ENCODE data around the gene F2RL2.

Gene F2RL2, protein sequence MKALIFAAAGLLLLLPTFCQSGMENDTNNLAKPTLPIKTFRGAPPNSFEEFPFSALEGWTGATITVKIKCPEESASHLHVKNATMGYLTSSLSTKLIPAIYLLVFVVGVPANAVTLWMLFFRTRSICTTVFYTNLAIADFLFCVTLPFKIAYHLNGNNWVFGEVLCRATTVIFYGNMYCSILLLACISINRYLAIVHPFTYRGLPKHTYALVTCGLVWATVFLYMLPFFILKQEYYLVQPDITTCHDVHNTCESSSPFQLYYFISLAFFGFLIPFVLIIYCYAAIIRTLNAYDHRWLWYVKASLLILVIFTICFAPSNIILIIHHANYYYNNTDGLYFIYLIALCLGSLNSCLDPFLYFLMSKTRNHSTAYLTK

DNA sequence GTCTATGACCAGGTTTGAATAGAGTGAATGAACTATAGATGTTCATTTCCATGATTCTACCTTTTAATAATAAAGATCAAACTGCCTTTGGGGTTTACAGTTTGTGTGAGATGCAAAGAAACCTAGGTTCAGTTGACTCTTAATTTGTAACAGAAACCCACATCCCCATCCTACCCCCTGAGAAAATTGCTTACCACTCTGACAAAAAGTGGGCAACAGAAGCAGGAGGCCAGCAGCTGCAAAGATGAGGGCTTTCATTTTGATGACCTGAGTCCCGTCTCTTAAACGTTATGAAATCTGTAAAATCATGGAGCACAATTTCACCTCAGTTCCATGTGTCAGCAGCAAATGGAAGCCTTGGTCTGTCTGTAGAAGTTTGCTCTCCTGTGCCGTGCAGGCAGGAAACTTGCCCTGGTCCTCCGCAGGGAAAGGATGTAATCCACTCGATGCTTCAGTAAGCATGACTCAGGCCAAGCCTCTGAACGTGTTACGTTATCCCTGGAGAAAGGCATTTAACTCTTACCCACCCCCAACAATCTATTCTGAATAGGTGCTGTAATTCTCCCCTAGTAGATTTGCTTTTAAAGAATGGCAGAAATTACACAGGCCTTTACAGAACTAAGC, at the start of gene F2RL2:
F2RL2 (minus strand) TSS at position 431 of the 624 bp plus-strand sequence; CDS start at position 258, 173 bp downstream.
- in situ Hi-C loops (cut with HindIII; ENCODE audit: low sequenced_read_pairs) = no loop called here

DNA sequence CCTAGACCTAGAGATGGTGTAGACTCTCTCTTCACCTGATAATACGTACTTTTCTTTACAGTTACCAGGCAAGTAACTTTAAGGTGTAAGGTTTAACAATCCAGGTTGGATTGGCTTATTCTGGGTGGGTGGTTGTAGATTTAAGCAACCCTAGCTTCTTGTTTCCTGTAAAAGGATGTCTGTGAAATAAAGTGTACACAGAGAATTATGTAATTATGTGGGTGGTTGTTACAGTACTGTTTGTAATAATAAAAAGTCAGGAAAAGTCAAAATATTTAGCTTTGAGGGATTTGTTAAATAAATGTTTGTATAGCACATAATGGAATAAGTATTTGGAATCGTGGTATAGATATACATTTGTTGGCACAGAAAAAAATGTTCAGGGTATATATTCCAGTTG, 49.0 kb upstream of the F2RL2 start:
- in situ Hi-C loops (cut with HindIII; ENCODE audit: low sequenced_read_pairs) = no loop called here

DNA sequence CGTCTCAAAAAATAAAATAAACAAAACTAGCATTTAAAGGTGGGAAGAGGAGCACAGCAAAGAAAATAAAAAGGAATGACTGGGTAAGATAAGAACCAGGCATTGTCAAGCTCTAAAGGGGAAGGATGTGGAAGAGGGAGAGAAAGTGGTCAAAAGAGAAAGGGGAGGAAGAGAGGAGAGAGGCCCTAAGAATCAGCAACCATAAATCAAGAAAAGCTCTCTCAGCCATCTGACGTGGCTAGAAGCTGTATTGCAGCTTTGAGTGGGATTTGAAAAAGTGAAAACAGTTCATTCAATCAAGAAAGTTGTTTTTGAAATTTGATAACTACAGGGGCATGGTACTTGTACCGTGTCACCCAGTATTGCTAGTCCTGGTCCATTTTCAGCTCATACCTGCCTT, 47.3 kb upstream of the F2RL2 start:
- in situ Hi-C loops (cut with HindIII; ENCODE audit: low sequenced_read_pairs) = no loop called here

DNA sequence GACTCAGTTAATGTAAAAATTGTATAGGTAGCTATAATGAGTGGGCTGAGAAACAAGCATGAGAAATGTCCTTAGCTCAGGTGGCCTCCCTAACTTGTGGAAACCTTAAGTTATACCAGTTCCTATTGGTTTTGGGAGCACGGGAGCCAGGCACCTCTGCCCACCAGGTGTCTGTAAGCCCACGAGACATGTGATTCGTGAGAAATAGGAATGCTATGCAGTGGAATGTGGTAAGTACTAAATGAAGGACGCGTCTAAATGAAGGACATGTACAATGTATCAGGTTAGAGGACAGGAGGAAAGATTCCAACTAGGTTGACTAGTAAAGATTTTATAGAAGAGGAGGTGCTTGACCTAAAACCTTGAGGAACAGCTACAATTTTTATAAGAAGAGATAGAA, 46.0 kb upstream of the F2RL2 start:
- in situ Hi-C loops (cut with HindIII; ENCODE audit: low sequenced_read_pairs) = no loop called here

DNA sequence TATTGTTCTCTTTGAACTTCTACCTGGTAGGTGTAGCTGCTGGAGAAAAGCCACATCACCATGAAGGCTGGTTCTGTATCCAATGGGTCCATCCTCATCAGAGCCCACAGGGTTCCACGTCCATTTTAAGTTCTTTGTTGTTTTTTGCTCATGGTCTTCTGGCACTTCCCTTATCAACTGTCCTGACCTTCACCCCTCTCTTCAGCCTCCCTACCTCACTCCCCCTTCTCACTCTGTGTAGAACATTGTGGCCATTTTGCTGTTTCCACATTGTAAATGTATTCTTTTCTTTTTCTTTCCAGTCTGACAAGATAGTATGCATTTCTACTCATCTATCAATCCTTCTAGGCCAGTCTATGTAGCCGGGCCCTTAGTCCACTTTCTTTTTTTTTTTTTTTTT, 44.3 kb upstream of the F2RL2 start:
- in situ Hi-C loops (cut with HindIII; ENCODE audit: low sequenced_read_pairs) = no loop called here

DNA sequence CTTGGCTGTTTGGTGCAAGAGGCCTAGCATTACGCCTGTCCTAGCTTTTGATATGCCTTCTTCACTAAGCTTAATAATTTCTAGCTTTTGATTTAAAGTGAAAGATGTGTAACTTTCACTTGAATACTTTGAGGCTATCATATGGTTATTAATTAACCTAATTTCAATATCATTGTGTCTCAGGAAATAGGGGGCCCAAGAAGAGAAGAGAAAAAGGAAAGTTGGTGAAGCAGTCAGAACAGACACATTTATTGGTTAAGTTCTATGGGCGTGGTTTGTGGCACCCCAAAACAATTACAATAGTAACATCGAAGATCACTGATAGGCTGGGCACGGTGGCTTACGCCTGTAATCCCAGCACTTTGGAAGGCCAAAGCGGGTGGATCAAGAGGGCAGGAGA, 40.9 kb upstream of the F2RL2 start:
- in situ Hi-C loops (cut with HindIII; ENCODE audit: low sequenced_read_pairs) = no loop called here

DNA sequence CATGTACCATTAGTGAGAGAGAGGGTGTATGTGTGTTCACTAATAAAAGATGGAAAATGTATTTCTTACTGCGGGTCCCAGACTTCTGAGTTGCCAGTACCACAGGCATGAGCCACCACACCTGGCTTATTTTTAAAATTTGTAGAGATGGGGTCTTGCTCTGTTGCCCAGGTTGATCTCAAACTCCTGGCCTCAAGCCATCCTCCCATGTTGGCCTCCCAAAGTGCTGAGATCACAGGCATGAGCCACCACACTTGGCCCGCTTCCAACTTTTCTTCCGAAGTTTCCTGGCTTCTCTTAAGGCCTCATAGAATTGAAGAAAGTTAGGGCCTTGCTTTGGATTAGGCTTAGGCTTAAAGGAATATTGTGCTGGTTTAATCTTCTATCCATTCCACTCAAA, 40.4 kb upstream of the F2RL2 start:
- in situ Hi-C loops (cut with HindIII; ENCODE audit: low sequenced_read_pairs) = no loop called here

DNA sequence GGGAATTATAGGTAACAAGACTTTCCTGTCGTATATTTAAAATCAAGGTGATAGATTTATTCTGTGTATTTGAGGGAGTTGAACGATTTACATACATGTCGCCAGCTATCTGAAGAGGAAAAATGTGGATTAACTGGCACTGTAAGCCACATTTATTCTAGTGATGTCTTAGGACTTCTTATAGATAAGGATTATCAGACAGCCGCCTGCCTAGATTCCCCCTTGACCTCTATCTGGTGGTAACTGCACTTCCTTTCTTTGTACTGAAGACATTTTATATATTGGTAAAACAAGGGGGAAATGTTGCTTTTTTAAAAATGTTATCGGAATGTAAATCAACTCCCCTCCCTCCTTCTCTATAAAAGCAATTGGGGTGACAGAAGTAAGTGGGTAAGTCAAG, 39.3 kb upstream of the F2RL2 start:
- in situ Hi-C loops (cut with HindIII; ENCODE audit: low sequenced_read_pairs) = no loop called here

DNA sequence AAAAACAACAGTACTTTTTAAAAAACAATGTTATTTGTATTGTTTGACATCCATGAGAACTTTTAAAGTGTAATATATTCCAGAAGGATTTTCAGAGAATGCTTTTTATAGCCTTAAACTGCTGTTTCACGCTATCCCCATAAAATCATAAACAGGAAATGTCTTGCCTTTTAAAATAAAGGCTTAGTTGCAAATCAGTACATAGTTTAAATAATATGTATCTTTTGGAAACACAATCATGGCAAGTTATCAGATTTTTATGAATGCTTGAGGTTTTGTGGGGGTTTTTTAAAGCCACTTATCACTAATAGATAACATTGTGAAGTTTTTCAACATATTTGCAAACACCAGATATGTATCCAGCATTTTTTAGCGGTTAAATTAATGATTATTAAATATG, 37.2 kb upstream of the F2RL2 start:
- in situ Hi-C loops (cut with HindIII; ENCODE audit: low sequenced_read_pairs) = no loop called here

DNA sequence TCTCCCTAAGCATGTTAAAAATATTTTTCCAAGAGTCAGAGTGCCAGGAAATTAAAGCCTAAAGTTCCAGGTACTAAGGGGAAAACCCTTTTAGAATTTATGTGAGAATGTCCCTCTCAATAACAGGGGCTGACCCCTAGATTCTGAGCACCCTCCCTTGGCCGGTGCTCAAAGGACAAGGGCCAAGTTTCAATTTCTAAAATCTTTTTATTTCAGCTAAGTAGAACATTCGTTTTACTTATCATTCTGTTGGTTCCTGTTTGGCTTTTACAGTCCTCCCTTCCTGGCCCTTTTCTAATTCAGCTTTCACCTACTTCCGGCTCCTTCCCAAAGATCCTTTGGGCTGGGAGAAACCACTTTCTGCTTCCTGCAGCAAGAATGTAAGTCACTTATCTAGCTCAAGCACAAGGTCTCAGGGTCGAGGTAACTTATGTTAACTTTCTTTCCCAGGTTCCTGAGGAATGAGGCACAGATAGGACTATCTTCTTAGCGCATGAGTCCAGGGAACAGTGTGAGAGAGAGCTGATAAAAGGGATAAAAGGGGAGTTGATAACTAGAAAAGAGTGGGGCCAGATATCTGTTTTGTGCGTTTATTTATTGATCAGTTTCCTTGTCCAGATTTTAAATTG, 34.6 kb upstream of the F2RL2 start:
- in situ Hi-C loops (cut with HindIII; ENCODE audit: low sequenced_read_pairs) = no loop called here

DNA sequence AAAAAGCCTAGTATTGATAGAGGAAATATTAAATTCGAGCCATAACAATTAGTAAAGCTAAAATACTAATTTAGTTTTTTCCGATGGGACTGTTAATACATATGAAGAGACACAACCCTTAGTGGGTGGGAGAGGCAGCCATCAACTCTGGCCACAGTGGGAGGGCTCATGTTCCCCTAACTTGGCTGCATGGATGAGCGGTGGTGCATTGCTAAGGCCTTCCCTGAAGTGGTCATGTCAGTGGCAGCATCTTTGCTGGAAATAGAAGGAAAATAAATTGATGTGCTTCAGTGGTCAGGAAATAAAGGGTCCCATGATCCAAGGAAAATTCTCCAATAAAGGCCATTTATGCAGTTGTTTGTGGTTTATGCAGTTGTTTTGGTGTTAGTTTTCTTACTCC, 33.9 kb upstream of the F2RL2 start:
- in situ Hi-C loops (cut with HindIII; ENCODE audit: low sequenced_read_pairs) = no loop called here

DNA sequence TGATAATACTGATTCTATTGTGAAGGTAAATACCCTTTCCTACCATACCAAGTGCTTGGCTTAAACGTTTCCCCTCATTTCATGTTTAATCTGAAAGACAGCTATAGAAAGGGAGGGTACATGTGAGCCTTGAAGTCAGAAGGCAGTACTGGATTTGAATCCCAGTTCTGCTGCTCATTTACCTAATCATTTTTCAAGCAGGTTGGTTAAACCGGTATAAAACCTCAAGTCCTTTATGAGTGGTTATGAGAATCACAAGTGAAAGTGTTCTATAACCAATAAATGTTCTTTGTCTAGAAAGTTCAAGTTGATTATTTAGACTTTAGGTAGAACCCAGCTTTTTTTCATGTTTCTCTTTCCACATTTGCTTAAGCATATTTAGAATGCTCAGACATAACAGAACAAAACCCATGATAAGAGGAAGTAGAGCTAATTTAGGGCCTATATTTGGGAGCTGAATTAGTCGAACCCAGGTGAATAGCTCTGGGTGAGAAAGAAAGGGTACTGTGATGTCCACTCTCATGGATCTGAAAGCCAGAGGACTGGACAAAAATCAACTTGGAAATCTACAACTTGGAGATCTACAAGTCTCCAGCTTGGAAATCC, 29.7 kb upstream of the F2RL2 start:
- in situ Hi-C loops (cut with HindIII; ENCODE audit: low sequenced_read_pairs) = no loop called here

DNA sequence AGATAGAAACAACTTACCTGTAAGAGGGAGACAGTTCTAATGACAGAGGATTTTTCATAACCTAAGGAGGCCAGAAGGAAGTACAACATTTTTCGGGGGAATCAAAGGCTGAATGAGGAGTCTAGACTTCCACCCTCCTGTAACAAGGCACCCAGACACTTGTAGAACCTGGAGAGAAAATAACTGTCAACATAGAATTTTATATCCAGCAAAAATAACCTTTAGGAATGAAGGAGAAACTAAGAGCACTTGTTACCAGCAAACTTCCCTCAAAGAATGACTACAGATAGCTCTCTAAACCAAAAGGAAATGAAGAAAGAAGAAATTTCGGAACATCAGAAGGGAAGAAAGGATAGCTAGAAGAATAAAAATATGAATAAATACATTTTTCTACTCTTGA, 25.9 kb upstream of the F2RL2 start:
- in situ Hi-C loops (cut with HindIII; ENCODE audit: low sequenced_read_pairs) = no loop called here

DNA sequence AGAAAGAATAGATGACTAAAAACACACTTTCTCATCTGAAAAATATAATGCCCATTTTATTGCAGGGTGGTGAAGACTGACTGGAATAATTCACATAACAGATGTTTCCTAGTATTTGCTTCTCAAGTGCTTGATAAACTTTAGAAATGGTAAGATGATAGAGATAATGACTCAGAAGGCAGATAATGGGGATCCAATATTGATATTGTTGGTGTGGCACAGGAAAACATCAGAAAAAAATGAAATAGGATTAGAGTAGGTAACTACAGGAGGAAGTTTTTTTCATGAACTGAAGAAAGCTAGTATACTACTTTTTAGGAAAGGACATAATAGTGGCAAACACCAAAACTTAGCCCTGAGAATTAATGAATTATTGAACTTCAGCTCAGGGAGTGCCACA, 20.2 kb upstream of the F2RL2 start:
- in situ Hi-C loops (cut with HindIII; ENCODE audit: low sequenced_read_pairs) = no loop called here

DNA sequence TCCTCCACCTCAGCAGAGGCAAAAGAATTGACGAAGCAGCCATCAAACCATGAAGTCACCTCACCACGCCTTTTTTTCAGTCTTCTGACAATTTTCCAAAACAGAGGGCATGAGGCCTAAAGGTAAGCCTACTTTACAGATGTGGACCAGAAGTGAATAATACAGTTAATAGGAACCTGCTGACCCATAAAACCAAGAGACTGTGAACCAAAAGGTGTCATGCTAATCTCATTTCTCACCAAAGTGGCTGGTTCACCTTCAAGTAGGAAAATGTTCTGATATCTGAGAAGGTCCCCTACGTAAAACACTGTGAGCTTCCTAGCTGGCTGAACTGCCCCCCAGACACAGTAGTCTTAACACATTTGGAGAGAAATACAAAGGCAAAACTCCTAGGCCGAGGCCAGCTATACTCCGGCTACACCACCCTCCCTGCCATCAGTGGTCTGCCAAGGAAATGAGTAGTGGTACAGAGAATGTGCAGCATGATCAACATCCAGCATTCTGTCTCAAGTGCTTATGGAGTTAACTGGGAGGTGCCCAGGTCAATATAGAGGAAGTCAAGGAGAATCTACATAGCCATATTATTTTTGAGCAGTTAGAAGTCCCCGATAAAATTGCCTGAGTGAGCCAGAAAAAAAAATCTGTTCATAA, 19.3 kb upstream of the F2RL2 start:
- in situ Hi-C loops (cut with HindIII; ENCODE audit: low sequenced_read_pairs) = no loop called here

DNA sequence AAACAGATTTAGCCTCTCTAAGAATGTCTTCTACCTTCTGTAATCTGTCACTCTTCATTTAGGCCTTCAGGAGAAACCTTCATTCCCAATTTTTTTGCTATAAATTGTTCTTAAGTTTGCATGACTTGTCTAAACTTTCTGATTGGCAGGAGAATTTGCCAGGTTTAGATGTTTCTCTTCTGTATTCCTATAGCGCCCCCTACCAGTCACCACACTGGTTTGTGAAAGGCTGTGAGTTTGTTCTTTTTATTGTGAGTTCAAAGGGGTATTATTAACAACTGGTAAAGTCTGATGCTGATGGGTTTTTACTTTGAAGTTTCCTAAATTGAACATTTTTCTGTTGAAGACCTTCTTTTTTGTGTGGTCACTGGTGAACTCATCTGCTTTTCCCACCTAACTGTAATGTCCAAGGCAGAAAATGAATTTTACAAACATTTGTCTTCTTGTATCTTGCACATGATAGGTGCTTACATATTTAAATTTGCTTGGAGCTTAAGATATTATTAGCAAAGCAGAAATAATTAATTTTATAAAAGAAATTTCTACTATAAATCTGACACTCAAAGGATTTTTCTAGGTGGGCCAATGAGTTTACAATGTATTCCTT, 18.4 kb upstream of the F2RL2 start:
- in situ Hi-C loops (cut with HindIII; ENCODE audit: low sequenced_read_pairs) = no loop called here

DNA sequence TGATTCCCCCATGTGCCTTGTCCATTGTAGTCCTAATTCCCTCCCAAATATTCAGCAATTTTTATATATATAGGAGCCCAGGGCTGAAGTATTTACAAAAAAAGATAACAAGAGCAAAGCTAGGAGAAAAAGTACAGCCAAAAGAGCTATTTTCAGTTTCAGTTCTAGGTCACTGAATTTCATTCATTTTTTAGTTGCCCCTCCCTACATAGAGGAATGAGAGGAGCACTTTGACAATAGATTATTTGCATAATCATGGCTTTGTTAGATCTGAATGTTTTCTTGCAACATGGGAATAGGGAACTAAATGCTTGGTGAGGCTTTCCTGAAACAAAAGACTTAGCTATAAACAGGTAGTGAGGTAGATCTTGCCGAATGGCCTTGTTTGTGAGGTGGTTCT, 15.3 kb upstream of the F2RL2 start:
- in situ Hi-C loops (cut with HindIII; ENCODE audit: low sequenced_read_pairs) = no loop called here

DNA sequence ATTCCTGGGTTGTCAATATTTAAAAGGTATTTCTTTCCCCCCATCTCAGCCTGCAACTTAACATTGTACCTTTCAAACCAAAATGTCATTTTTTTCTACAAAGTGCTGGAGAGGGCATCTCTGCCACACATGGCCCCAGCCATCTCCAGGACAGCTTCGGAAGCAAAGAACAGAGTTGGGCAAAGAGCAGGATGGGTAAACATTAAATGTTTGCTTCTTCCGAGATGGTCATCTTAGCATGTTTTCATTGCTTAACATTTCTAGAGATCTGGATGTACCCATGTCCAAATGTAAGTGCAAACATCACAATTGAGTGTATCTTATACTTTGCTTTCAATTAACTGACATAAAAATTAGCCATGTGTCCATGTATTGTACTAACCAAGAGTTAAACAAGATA, 14.3 kb upstream of the F2RL2 start:
- in situ Hi-C loops (cut with HindIII; ENCODE audit: low sequenced_read_pairs) = no loop called here

DNA sequence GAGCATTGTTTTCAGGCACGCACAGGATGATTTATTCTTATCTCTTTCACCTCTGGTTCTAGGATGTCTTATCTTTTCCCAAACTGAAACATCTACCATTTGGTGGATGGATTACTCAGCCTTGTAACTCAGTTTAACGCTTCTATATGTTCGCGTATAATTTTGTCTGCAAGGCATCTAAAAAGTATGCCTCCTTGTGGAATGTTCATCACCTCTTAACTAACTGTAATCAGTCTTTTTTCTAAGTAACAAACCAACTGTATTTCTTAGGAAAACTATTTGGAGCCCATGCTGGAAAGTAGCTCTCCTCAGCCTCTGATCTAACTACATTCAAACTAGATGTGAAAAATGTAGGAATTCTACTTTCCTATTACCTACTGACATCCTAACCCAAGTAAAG, 11.5 kb upstream of the F2RL2 start:
- in situ Hi-C loops (cut with HindIII; ENCODE audit: low sequenced_read_pairs) = no loop called here

DNA sequence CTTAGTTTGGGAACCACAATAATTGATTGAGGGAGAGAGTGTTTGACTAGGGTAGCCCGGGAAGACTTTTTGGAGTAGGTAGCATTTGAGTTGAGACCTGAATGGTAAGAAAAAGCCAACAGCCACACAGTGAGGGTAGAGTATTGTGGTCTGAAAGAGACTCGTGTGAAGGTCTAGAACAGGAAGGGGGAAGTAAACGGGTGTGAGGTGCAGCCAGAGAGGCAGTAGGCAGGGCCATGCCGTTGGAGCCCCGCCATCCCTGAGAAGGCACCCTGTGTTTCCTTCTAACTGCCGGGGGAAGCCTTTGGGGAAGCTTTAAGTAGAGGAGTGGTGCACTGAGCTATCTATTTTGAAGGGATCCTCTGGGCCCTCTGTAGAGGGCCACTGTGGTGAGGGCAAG, 3.5 kb upstream of the F2RL2 start:
- in situ Hi-C loops (cut with HindIII; ENCODE audit: low sequenced_read_pairs) = no loop called here
